K562 treated with DMSO at 1 percent for 4 hours (cell line): Measurements from ENCODE around the gene SLC27A6. TPM values are rescaled to one million over a fixed set of nuclear protein-coding genes. Genes with fewer than 3 reads are reported as not detected.

Experiments
- total RNA-seq: library from RNA; unstranded; fragments of 300-600 nt; gene quantifications from 2 replicates; pipeline ENCODE4 v1.2.3, GENCODE V29; 2022; ENCODE audit not compliant: insufficient read depth

SLC27A6 gene
- total RNA-seq, result not detected in 2 replicates

GRCh38 chr5:128965011-128965637, at the start of gene SLC27A6:
Gene SLC27A6 (plus strand): TSS chr5:128965488. CDS start chr5:128966138, 650 bp downstream.

Other genes starting within 250 kb of the SLC27A6 start
- gene ISOC1, start 129.3 kb downstream of the SLC27A6 start, total RNA-seq, result 36.9 and 46.0 TPM in 2 replicates